Eye (tissue), 1 donor: ENCODE results near the gene HERPUD1.
"Not testable (repeated sequence)": the region's sequence is repeated elsewhere in the genome, so short reads cannot be mapped to it uniquely, and the experiment has no call there.

ENCODE experiments used
- DNase-seq: peaks from one replicate; pipeline ENCODE4 v3.0.0-alpha.2; 2015

The HERPUD1 gene, protein sequence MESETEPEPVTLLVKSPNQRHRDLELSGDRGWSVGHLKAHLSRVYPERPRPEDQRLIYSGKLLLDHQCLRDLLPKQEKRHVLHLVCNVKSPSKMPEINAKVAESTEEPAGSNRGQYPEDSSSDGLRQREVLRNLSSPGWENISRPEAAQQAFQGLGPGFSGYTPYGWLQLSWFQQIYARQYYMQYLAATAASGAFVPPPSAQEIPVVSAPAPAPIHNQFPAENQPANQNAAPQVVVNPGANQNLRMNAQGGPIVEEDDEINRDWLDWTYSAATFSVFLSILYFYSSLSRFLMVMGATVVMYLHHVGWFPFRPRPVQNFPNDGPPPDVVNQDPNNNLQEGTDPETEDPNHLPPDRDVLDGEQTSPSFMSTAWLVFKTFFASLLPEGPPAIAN

DNA sequence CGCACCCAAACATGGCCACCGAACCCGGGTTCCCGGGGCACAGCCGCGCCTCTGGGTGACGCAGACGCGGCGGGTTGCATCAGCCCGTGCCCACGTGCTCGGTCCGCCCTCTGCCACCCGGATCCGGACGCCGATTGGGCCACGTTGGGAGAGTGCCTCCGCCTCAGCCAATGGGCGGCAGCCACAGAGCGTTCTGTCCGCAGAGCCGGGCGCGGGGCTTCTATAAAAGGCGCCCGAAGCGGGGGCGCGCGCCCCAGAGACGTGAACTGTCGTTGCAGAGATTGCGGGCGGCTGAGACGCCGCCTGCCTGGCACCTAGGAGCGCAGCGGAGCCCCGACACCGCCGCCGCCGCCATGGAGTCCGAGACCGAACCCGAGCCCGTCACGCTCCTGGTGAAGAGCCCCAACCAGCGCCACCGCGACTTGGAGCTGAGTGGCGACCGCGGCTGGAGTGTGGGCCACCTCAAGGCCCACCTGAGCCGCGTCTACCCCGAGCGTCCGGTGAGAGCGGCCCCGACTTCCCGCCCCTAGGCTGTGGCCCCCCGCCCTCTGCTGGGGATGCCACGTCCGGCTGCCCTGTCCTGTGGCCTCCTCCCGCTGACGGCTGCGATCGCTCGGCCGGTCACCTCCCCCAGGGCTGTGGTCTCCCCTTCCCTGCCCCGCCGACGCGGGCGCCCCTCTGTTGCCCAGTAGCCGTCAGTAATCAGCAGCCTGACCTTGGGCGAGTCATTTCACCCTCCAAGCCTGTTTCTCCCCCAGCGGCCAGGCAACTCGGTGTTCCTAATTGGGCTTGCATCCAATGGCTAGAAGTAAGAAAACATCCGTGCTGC lies at the start of gene HERPUD1:
Gene HERPUD1 (plus strand): TSS at position 251 of the 829 bp plus-strand sequence. CDS start 103 bp downstream, at position 354.
- peak; percentile 99 for DNase-seq

DNA sequence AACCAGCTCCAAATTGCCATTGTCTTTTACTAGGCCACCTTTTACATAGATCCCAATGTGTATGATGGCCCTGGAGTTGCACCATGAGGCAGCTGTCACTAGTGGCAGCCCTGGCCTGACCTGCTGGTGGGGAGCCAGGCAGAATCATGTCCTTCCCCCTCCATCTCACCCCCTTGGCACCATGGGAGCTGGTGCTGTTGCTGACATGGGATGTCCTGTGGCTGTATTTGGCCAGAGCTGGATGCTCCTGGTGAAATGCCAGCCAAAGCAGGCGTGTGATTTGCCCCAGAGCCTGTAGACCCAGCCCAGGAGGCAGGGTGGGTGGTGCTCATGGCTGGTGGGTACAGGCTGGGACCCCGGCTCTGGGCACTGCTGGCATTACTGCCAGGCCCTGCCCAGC lies 48.4 kb upstream of the HERPUD1 start:
- no peak for DNase-seq

DNA sequence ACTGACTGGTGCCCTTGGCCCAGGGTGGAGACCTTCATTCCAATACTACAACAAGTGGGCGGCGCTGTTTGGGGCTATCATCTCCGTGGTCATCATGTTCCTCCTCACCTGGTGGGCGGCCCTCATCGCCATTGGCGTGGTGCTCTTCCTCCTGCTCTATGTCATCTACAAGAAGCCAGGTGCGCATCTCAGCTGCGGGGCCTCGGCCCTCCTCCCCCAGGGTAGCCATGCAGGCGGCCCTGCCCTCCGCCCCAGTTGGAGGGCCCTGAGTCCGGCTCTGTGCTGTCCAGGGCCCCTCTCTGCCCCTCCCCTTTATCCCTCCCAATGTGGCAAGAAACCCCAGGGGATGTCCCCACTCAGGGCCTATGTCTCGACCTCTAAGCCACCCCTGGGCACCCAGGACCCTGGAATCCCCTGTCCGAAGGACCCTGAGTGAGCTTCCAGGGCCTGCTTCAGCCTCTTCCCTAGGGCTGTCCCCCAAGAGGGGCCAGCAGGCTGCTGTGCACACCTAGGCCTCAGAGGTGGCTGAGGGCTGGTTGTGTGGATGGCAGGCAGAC lies 47.8 kb upstream of the HERPUD1 start:
- no peak for DNase-seq

DNA sequence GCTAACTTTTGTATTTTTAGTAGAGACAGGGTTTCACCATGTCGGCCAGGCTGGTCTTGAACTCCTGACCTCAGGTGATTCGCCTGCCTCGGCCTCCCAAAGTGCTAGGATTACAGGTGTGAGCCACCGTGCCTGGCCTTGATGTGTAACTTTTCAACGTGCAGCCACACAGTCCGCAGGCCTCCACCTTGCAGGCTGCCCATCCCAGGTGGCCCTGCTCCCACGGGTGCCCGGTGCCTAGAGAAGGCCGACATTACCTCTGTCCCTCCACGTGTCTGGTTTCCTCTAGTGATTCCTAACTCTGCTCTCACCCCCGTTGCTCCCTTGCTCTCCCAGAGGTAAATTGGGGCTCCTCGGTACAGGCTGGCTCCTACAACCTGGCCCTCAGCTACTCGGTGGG lies 47.0 kb upstream of the HERPUD1 start:
- DNase-seq = not testable (repeated sequence)

DNA sequence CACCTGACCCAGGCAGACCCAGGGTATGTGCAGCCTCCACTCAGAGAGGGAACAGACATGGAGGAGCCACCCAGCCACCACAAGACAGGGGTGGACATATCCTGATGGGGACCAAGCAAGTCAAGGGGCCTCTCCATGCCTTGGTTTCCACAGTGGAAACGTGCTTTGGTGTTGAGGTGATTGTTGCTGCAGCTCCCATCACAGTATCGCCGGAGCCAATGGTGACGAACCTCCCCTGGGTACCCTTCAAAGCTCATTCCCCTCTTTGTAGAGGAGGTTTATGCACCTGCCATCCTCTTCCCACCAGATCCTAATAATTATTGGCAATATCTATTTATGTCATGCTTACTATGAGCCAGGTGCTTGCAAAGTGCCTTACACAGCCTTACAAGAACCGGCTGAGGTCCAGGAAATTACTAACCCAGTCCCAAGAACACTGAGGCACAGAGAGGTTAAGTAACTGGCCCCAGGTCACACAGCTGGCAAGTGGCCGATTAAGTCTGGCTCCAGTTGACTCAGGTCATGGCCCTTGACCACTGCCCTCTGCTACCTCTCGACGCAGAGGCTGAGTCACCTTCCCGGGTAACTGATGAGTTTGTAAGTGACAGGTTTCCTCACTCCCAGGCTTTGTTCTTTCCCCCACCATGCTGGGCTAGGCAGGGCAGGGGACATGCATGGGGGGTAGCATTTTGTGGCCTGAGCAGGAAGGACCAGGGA lies 46.3 kb upstream of the HERPUD1 start:
- no peak for DNase-seq

DNA sequence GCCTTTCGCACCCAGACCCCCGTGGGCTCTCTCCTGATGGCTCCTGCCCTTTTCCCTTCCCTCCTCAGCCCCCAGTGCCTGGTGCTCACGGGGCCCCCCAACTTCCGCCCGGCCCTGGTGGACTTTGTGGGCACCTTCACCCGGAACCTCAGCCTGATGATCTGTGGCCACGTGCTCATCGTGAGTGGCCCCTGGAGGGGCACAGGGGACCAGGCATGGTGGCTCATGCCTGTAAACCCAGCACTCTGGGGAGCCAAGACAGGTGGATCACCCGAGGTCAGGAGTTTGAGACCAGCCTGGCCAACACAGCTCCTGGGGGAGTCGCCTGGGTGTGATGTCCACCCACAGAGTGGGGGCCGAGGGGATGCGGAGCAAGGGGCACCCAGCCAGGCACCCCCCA lies 45.6 kb upstream of the HERPUD1 start:
- DNase-seq = no peak

DNA sequence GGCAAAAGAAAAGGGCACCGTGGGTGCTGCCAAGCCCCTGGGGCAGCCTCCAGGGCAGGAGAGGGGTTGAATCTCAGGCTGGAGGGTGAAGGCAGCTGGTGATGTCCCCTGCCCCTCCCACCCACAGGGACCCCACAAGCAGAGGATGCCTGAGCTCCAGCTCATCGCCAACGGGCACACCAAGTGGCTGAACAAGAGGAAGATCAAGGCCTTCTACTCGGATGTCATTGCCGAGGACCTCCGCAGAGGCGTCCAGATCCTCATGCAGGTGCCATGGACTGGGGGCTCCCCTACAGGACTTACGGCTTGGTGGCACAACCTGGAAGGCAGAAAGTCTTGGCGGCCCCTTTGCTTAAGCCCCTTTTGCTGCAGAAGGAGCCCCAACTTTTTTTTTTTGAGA lies 45.1 kb upstream of the HERPUD1 start:
- no peak for DNase-seq

DNA sequence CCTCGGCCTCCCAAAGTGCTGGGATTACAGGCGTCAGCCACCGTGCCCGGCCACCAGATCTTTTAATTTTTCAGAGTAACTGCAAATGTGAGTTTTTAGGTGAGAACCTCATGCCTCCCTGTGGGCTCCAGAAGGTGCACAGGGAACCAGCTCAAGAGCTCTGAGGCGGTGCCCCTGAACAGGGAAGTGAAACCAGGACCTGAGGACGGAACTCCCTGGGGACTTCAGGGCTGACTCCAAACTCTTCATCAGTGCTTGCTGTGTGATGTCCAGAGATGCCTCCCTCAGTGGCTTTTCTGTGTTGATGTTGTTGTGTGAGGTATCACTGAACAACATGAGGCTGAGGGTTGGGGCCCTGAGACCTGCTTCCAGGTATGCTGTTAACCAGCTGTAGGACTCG lies 43.1 kb upstream of the HERPUD1 start:
- no peak for DNase-seq

DNA sequence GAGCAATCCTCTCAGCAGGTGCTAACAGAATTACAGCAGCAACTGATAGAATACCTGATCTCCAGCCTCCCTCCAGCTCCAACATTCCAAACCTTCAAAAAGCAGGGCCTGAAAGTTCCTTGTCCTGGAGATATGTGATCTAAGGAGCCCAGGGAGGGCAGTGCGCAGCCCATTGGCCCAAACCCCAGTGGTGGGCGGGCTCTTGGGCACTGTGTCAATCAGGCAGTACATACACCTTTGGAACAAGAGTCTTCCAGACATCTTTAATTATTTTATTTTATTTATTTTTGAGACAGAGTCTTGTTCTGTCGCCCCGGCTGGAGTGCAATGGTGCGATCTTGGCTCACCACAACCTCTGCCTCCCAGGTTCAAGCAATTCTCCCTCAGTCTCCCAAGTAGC lies 42.7 kb upstream of the HERPUD1 start:
- DNase-seq = no peak

DNA sequence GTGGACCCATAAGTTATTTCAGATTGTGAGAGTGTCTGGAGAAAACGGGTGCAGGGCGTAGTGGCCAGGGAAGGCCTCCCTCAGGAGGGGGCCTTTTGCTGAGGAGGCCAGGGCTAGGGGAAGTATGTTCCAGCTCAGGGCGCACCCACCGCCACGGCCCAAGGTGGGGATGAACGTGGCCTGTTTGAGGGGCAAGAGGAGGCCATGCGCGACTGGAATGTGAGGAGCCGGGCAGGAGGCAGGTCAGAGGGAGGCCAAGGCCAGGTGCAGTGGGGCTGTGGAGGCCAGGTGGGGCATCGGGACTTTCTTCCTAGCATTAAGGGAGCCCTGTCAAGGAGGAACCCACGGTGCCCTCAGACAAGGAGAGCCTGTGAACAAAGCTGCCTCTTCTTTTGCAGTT lies 40.3 kb upstream of the HERPUD1 start:
- DNase-seq = no peak

DNA sequence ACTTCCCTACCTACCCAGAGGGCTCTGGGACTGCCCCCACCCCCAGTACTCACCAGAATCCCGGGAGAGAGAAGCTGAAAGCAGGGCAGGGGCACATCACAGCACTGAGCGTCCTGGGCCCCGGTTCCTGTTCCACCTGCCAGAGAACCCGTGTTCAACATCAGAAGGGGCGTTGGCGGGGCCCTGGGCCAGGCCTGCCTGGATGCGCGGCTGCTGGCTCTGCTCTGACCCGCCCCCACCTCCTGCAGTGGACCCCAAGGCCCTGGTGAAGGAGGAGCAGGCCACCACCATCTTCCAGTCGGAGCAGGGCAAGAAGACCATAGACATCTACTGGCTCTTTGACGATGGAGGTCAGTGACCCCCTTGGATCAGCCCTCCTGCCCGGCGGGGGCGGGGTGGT lies 39.2 kb upstream of the HERPUD1 start:
- no peak for DNase-seq

DNA sequence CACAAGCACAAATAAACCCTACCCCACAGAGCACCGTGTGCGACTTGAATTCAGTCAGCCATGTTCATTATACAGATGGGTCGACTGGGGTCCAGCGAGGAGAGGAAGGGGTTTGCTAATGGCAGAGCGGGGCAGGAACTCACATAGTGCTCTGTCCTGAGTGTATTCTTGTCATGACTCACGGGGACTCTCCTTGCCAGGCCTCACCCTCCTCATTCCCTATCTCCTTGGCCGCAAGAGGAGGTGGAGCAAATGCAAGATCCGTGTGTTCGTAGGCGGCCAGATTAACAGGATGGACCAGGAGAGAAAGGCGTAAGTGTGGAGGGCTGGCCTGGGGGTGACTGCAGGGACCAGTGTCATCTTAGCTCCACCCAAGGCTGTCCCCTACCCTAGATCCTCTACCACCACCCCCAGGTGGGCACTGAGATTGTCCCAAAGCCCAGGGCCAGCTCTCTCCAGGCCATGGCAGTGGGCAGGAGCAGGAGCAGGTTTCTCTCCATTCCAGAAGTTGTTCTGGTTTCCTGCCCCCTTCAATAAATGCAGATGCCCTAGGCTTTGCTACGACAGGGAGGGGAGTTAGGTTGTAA lies 37.5 kb upstream of the HERPUD1 start:
- DNase-seq = no peak

DNA sequence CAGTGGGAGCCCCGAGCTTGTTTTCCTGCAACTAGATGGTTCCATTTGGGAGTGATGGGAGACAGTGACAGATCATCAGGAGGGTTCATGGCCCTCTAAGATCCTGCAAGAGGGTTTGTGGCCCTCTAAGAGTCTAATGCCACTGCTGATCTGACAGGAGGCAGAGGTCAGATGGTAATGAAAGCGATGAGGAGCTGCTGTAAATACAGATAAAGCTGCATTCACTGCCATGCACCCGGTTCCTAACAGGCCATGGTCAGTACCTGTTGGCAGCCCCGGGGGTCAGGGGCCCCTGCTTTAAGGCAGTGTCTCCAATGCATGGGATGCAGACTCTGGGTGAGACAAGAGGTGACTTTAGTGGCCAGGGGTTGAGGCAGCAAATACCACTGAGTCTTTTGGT lies 36.1 kb upstream of the HERPUD1 start:
- DNase-seq = no peak

DNA sequence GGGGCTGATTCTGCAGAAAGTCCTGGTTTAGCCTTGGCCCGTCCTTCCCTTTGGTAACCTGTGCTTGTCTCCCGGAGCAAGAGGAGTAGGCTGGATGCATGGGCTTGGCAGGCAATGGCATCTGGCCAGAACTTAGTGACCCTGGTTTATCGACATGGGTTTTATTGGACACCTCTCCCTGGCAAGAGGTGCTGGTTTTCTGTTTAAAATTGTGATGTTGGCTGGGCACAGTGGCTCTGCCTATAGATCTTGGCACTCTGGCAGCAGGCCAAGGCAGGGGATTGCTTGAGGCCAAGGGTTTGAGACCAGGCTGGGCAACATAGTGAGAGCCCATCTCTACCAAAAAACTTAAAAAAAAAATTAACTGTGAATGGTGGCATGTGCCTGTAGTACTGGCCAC lies 35.7 kb upstream of the HERPUD1 start:
- no peak for DNase-seq

DNA sequence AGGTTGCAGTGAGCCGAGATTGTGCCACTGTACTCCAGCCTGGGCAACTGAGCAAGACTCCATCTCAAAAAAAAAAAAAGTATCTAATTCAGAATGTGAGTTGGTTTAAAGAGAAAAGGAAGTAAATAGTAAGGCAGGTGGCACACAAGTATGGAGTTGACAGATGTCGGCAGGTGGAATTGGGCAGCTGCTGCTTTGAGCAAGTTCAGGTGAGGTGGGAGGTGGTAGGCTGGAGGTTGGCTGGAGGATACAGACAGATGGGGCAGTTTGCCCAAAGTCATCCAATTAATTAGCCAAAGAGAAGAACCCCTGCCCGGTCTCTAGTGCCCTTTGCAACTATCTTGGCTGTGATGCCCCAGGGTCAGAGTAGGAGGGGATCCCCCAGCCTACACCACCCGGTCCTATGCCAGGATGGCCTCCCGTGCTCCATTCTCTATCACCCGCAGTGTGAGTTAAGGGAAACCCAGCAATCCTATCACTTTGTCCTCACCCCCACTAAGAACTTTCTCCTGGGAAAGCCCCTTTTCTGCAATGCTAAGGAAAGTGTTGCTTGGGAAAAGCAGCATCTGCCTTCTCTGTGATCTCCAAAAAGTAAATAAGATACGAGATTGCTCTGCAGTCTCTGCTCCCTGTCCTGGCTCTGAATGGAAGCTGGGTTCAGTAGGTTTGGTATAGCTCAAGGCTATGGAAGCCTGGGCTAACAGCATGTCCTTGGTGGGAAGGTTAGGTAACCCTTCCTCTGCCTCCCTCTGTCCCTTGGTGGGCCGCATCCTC lies 34.7 kb upstream of the HERPUD1 start:
- DNase-seq = no peak

DNA sequence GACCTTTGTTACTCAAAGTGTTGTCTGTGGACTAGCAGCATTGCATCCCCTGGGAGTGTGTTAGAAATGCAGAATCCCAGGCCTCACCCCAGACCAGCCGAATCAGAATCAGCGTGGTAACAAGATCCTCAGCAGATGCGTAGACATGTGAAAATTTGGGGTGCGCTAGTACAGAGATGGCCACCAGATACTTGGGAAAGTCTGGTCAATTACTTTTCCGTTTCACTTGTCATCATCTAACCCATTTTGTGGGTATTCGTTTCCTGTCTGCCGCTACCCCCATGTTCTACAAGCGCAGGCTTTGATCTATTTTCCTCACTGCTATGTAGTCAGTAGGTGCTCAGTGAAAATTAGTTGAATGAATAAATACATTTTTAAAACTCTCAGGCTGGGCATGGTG lies 33.1 kb upstream of the HERPUD1 start:
- DNase-seq = no peak

DNA sequence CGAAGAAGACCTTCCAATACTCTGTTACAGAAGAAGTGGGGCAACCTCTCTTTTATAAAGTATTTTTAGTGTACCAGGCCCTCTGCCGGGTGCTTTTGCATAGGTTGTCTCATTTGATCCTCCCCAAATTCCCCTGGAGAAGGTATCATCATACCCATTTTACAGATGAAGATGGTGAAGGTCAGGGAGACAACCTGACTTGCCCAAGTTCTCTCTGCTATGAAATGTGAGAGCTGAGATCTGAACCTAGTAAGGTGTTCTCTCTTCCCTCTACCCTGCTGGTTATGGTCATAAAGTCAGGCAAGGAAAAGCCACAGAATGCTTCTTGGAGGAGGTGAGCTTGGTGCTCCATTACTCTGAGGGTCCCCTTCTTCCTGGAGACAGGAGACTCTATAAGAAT lies 28.1 kb upstream of the HERPUD1 start:
- no peak for DNase-seq

DNA sequence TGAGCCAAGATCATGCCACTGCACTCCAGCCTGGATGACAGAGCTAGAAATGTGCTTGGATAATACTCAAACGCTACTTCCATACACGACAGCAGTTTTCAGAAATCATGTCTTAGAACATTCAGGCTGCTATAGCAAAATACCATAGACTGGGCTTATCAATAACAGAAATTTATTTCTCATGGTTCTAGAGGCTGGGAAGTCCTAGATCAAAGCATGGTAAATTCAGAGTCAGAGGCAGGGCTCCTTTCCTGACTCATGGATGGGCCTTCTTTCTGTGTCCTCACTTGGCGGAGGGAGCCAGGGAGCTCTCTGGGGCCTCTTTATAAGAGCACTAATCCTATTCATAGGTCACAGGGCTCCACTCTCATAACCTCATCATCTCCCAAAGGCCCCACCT lies 24.5 kb upstream of the HERPUD1 start:
- no peak for DNase-seq

DNA sequence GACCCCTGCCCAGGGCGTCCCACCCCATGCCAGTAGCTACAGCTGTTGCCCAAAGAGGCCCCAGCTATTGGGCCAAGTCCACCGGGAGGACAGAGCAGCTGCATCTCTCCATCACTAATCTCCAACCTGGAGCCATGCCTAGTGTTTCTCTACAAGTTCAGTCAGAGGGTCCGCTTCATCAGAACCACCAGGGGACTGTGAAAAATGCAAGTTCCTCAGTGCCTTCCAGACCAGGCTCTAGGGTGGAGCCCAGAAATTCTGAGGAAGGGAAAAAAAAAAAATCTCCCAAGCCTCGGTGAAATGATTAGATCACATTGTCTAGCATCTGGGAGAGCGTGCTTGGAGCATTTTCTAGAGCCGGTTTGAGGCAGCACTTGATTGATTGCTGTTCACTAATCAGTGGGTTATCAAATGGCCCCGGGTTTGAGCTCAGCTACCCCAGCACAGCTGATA lies 22.4 kb upstream of the HERPUD1 start:
- no peak for DNase-seq

DNA sequence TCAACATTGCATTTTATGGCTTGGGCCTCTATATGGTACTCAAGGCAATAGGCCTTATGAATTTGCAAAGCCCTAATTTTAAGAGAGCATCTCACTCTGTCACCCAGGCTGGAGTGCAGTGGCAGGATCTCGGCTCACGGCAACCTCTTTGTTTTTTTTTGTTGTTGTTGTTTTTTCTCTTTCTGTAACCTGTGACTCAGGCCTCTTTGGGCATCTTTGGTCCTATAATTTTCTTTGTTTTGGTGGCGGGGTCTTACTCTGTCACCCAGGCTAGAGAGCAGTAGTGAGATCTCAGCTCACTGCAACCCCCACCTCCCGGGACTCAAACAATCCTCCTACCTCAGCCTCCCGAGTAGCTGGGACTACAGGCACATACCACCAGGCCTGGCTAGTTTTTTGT lies 21.8 kb upstream of the HERPUD1 start:
- no peak for DNase-seq

DNA sequence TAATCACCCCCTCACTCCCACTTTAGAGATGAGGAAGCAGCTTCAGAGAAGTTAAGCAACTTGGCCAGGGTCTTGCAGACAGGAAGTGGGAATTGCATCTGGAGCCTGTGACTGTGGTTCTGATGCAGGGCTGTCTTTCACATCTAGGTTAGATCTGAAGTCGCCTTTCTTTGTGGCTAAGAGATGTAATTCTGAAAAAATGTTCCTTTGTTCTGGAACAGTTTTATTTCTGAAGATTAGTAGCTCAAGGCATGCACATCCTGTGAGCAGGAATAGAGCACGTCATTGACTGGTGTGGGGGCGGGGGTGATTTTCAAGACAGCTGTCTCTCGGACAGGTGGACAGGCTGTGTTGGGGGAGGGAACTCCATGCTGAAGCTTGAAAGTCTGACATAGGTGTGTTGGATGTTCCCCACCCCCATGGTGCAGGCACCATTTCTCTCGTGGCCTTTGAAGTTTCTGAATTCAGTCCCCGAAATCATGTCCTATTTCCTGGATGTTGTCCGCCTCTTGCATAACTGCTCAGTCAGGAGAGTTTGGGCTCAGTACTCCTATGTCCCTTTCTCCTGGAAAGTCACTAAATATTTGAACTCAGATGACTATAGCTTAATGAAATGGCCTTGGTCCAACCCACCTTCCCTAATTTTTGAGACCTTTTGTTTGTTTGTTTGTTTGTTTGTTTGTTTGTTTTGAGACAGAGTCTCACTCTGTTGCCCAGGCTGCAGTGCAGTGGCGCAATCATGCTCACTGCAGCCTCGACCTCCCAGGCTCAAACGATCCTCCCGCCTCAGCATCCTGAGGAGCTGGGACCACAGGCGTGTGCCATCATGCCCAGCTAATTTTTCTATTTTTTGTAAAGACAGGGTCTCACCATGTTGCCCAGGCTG lies 21.0 kb upstream of the HERPUD1 start:
- no peak for DNase-seq
